HG03565 (cell line): Measurements from ENCODE around the gene FIZ1.
"Not testable (repeated sequence)": the region's sequence is repeated elsewhere in the genome, so short reads cannot be mapped to it uniquely, and the experiment has no call there.

Experiments
- ATAC-seq: cut with Tn5 transposase; IDR thresholded peaks from one replicate; pipeline ENCODE4 v1.9.1; 2021; ENCODE audit warnings: mild to moderate bottlenecking, moderate library complexity; ENCODE audit not compliant: unreplicated experiment

FIZ1 gene

DNA sequence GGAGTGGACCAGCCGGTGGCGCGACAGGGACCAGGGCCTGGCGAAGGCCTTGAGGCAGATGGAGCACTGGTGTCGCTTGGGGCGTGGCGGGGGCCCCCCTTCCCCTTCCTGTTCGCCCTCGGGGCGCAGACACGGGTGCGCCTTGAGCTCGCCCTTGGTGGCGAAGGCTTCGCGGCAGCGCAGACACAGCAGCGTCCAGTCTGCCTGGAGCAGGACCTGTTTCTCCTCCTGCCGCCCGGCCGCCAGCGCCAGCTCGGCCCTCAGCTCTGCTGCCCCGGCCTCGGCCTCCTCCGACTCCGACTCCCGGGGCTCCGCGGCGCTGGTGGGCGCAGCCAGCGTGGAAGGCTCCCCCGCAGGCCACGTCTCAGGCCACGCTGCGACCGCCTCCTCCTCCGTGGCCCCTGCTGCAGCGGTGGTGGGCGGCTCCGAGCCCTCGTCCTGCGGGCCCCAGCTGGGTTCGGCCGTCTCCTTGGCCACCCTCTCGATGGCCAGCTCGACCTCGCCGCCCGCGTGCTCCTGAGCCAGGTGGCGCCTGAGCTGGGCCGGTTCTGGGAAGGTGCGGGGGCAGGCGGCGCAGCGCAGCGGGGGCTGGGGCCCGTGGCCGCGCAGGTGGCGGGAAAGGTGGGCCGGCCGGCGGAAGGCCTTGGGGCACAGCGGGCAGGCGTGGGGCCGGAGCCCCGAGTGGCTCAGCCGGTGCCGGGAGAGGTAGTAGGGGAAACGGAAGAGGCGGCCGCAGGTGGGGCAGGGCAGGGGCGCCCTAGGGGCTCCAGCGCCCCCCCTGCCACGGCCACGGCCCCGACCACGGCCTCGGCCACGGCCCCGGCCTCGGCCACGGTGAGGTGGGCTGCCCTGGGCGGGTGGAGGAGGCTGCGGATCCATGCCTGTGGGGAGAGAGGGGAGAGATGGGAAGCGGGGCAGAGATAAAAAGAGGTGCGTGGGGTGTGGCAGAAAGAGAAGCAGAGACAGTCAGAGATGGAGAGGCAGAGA is 20.3 kb downstream of the FIZ1 start:
- no peak for ATAC-seq

DNA sequence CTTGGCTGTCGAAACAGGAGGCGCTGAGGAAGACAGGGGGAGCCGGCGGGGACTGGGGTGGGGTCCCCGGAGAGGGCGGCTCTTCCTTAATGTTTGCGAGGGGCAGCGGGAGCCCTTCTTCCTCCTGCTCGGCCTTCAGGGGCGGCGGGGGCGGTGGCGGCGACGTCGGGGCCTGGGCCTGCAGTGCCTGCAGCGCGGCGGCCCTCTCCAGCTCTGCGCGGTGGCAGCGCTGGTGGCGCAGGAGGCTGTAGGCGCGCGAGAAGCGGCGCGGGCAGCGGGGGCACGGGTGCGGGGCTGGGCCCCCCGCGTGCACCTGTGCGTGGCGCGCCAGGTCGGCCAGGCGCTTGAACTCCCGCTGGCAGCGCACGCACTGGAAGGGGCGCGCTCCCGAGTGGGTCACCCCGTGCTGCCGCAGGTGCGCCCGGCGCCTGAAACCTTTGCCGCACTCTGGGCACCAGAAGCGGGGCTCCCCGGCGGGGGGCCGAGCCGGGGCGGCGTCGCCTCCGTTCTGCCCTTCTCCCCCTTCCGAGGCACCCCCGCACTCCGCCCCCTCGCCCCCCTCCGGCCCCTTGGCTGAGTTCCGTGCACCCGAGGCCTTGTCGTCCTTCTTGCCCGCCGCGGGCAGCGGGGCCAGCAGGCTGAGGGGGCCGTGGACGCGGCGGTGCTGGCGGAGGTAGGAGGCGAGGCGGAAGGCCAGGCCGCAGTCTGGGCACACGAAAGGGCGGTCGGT is 21.1 kb downstream of the FIZ1 start:
- ATAC-seq: no peak

DNA sequence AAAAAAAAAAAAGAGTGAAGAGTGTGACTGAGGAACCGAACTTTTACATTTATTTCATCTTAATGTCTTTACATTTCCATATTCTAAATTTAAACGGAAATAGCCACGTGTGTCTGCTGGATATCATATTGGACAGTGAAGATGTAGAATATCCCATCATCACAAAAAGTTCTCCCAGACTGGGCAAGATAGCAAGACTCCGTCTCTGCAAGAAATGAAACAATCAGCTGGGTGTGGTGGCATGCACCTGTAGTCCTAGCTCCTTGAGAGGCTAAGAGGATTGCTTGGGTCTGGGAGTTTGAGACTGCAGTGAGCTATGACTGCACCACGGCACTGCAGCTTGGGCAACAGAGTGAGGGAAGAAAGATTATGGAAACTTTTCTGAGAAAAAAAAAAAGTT is 22.6 kb downstream of the FIZ1 start:
- ATAC-seq: no peak

DNA sequence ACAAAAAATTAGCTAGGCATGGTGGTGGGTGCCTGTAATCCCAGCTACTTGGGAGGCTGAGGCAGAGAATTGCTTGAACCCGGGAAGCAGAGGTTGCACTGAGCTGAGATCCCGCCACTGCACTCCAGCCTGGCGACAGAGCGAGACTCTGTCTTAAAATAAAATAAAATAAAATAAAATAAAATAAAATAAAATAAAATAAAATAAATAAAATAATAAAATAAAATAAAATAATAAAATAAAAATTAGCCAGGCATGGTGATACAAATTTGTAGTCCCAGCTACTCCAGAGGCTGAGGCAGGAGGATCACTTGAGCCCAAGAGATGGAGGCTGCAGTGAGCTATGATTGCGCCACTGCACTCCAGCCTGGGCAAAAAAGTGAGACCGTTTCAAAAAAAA is 25.4 kb downstream of the FIZ1 start:
- not testable (repeated sequence) for ATAC-seq

DNA sequence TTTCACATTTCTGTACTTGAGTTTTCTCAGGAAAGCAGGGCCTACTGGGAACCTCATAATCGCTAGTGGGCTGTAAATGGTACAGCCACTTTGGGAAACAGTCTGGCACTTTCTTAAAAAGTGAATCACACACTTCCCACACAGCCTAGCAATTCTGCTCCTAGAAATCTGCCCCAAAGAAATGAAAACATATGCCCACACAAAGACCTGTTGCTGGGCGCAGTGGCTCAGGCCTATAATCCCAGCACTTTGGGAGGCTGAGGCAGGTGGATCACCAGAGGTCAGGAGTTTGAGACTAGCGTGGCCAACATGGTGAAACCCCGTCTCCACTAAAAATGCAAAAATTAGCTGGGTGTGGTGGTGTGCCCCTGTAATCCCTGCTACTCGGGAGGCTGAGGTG is 29.8 kb downstream of the FIZ1 start:
- ATAC-seq: not testable (repeated sequence)

DNA sequence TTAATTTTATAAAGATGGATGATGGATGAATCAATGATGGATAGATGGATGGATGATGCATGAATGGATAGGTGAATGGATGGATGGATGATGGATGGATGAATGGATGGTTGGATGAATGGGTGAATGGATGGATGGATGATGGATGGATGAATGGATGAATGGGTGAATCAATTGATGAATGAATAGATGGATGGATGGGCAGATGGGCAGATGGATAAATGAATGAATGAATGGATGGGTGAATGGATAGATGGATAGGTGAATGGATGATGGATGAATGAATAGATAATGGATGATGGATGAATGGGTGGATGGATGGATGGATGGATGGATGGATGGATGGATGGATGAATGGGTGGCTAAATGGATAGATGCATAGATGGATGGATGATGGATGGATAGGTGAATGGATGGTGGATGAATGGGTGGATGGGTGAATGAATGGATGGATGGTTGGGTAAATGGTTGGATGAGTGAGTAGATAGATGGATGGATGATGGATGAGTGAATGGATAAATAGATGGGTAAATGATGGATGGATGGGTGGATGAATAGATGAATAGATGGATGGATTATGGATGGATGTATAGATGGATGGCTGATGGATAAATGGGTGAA is 31.5 kb downstream of the FIZ1 start:
- ATAC-seq: no peak

DNA sequence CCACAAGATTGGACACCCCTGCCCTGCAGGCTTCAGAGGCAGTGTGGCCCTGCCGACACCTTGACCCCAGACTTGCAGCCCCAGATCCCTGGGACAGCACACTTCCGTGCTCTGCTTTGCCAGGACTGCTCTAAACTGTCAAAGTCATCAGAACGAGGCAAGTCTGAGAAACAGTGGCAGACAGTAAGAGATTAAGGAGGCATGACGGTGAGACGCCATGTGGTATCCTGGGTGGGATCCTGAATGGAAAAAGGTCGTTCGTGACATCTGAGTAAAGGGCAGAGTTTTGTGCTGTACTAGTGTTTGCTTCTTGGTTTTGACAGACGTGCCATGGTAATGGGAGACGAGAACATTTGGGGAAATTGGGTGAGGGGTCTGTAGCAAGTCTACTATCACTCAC is 32.5 kb downstream of the FIZ1 start:
- no peak for ATAC-seq

DNA sequence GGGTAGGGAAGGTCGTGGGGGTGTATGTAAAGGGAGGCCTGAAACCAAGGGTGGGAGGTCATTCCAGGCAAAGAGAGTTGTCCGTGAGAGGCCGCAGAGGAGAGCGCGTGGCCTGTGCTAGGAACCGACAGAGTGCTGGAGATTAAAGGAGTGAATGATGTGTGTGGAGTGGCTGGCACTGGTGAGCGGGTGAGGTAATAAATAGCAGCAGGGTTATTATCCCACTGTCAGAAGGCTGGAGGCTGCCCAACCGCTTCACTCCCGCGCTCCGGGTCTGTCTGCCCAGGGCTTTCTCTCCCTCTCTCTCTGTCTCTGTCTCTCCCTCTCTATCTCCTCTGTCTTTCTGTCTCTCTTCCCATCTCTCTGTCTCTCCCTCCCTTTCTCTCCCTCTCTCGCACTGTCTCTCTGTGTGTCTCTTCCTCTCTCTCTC is 36.0 kb downstream of the FIZ1 start:
- ATAC-seq: no peak

DNA sequence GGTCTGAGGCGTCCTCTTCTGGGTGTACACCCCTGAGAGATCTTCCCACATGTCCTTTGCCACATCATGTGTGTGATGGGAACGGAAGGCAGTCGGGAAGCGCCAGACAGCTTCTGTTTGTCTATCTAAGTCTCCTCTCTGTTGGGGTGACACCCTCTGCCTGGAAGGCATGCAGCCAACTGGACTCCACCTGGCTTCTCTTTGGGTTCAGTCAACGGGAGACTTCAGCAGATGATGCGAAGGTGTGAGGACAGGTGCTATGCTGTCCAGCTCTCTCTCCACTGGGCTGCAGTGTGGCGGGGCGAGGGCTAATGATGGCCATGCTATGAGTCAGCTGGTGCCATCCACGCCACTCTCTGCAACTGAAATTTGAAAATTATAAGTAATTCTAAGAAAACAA is 39.6 kb downstream of the FIZ1 start:
- no peak for ATAC-seq

DNA sequence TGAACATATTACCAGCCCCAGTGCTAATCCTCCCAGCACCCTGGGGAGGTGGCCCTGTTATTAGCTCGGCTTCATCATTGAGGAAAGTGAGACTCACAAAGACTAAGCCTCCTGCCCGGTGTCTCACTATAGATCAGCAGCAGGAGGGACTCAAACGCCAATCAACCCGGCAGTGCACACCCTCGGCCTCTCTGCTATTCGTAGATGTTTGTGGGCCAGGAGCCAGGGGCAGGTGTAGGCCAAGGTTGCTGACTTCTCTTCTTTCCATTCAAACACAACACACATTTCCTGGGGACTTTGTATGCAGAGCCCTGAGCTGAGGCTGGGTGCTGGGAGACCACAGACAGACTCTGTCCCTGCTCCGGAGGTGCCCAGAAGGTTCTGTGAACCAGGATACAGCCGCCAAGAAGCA is 44.6 kb downstream of the FIZ1 start:
- no peak for ATAC-seq

DNA sequence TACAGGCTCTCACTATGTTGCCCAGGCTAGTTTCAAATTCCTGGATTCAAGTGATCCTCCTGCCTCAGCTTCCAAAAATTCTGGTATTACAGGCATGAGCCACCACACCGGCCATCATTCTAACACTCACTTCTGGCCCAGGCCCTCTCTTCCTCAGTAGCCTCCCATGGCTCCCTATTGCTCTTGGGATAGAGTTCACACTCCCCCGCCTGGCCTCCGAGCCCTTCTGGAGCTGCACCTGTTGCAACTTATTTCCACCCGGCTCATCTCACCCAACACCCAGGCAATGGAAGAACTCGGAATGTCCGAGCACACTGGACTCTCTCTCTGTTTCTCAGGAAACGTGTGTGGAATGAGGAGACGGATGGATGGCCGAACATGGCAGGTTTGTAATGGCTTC is 45.0 kb downstream of the FIZ1 start:
- ATAC-seq: no peak

DNA sequence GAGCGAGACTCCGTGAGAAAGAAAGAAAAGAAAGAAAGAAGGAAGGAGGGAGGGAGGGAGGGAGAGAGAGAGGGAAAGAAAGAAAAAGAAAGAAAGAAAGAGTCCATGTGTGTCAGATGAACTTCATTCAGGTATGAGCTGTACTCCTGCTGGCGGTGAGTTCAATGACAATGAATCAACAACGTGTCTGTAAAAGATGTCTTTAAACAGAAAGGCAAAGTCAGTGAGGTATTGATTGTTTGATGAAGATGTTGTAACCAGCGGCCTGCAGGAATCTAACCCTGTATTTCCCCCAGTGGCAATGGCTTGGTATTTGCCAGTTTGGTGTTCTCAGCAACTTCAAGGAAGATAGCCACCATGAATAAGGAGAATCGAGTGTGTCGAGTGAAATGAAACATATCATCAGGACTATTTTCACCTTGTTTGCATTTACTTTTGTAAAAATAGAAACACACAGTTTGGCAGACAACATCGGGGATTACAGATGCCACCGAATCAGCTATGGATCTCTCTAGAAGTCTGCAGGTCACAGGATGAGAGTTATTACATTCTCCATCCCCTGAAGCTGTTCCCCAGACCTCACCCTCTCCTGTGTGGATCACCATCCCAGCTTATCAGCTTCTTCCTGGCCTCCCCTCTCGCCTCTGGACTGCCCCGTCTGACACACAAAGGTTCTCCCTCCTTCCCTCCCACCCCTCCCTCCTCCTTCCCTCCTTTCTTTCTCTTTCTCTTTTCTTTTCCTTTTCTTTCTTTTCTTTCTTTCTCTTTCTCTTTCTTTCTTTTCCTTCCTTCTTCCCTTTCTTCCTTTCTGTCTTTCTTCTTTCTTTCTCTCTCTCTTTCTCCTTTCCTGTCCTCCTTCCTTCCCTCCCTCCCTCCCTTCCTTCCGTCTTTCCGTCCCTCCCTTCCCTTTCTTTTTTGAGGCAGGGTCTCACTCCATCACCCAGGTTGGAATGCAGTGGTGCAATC is 45.8 kb downstream of the FIZ1 start:
- no peak for ATAC-seq

DNA sequence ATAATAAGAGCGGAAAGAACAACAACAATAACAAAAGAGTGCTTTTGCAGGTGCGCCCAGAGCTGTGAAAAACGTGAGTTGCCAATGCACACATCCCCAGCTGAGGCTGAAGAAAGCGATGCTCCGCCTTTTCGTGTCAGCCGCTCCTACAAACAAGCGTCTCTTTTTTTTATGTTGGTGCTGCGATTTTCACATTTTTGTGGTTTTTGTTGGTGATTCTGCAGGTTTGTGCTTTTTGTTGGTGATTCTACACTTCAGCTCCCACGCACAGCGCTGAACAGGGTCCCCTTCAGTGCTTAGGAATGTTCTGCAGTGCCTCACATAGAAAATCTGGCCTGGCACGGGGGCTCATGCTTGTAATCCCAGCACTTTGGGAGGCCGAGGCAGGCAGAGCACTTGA is 46.7 kb downstream of the FIZ1 start:
- no peak for ATAC-seq

DNA sequence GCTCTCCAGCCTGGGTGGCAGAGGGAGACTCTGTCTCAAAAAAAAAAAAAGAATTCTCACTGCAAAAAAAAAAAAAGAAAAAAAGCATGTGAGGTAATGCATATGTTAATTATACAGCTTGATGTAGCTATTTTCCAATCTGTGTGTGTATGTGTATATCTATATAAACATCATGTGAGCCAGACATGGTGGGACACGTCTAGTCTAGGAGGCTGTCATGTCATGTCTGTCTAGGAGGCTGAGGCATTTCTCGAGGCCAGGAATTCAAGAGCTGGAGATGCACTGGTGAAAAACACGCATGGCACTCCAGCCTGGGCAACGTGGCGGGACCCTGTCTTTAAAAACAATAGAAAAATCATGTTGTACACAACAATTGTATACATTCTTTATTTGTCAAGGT is 47.1 kb downstream of the FIZ1 start:
- ATAC-seq: no peak

DNA sequence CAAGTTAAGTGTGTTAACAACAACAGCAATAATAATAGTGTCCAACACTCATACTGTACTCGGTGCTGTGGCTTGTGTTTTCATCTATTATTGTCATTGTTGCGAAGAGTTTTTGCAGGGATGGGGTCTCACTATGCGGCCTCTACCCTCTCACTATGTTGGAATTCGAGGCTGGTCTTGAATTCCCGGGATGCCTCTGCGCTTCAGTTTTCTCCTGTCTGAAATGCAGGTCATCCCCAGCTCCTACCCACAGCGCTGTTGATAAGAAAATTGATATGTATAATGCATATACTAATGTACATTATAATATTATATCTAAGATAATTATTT is 49.0 kb downstream of the FIZ1 start:
- no peak for ATAC-seq

DNA sequence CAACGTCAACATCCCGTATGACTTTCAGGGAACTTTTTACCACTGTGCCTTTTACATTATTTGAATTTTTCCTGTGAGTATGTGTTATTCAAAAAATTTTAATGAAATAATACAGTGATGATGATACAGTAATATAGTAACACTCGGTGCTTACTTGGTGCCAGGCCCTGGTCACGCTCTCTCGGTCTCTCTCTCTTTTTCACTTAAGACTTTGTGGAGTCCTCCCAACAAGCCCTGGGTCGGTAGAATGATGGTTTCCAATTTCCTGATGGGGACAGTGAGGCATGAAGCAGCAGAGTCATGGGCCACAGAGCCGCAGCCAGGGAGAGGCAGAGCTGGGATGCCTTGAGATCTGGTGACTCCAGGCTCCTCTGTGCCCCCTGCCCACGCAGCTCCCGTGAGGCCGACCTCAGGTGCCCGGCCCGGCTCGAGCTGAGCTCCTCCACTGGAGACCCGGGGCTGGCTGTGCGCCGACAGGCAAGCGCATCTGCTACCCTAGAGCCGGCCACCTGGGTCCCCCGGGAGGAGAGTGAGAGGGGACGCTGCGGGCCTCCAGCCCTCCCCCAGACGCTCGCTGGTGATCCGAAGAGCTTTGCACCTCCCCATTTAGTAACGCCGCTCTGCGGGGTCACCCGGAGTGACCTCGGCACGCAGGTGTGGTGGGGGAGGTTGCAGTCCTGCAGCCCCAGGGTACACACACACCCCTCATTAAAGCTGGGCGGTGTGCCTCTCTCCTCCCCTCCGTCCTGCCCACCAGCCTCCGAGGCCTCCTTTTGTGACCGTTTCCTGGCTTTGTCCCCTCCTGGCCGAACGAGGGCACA is 49.6 kb downstream of the FIZ1 start:
- ATAC-seq: no peak

DNA sequence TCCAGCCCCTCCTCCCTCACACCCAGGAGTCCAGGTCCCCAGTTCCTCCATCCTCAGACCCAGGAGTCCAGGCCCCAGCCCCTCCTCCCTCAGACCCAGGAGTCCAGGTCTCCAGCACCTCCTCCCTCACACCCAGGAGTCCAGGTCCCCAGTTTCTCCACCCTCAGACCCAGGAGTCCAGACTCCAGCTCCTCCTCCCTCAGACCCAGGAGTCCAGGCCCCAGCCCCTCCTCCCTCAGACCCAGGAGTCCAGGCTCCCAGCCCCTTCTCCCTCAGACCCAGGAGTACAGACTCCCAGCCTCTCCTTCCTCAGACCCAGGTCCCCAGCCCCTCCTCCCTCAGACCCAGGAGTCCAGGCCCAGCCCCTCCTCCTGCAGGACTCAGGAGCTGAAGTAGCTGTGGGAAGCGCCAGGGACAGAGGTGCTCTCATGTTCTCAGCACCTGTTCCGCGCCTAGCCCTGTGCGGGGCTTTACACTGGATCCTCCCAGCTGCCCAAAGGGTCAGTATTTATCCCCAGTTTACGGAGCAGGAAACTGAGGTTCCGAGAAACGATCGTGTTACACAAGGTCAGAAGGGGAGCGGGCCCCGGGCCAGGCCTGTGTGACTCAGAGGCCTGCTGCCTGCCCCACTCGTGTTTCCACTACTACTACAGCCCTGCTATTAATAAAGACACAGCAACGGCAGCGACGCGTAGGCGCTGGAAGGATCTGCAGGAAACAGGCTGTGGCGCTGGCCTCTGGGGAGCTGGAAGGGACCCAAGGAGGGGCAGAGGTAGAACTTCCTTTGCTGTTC is 52.3 kb downstream of the FIZ1 start:
- ATAC-seq: no peak

DNA sequence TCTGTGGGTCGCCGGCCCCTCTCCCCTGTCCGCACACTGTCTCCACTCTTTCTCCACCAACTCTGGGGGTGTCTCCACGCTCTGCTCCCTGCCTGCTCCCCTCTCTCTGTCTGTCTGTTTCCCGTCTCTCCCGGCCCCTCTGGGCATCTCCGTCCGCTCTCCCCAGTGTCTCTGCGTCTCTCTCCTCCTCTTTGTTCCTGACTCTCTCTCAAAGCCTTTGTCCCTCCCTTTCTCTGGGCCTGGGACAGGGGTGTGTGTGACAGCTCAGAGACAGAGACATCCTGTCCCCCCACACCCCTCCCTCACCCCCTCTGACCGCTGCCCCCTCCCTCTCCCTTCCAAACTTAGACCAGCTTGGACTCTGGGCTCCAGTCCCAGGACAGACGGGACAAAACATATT is 53.3 kb downstream of the FIZ1 start:
- ATAC-seq: no peak

DNA sequence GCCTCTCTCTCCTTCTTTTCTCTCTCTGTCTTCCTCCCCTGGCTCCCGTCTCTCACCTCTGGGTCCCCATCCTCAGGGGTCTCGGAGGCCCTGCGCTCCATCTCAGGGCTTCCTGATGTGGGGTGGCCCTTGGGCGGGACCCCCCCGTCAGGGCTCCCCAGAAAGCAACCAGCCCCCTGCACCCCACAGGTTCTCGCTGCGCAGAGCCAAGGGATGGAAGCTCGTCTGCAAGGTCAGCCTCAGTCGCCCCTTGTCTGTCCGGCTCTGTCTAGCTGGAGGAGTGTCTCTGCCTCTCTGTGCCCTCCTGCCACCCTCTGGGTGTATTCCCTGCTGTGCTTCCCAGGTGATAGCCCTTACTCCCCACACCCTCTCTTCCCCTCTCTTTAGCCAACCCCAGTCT is 53.9 kb downstream of the FIZ1 start, which contains the start of gene SBK3:
Gene SBK3 (minus strand): TSS at position 101 of the 400 bp plus-strand sequence. CDS start 0 bp downstream, at position 101.
- ATAC-seq: no peak
